Measurements from ENCODE around the gene PPIG.

DNA sequence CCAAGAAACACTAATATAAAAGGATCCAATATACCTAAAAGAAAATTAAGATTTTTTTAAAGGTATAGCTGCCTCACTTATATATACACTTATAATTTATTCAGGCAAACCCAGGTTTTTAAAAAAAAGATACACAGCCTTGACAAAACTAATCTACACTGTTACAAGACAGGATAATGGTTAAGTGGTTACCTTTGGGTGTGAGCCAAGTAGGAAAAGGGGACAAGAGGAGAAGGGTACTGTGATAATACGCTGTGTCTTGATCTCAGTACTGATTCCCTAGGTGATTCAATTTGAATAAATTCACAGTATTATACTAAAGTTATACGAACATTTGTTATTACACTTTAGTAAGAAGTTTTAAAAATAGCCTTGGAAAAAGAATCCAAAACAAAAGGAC lies 44.0 kb upstream of the PPIG start:
- TF ChIP-seq, protein P1, sequence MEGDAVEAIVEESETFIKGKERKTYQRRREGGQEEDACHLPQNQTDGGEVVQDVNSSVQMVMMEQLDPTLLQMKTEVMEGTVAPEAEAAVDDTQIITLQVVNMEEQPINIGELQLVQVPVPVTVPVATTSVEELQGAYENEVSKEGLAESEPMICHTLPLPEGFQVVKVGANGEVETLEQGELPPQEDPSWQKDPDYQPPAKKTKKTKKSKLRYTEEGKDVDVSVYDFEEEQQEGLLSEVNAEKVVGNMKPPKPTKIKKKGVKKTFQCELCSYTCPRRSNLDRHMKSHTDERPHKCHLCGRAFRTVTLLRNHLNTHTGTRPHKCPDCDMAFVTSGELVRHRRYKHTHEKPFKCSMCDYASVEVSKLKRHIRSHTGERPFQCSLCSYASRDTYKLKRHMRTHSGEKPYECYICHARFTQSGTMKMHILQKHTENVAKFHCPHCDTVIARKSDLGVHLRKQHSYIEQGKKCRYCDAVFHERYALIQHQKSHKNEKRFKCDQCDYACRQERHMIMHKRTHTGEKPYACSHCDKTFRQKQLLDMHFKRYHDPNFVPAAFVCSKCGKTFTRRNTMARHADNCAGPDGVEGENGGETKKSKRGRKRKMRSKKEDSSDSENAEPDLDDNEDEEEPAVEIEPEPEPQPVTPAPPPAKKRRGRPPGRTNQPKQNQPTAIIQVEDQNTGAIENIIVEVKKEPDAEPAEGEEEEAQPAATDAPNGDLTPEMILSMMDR (conservative IDR thresholded peaks at IDR 0.05; ENCODE audit: low read depth, low read length) = no peak
- no peak for TF ChIP-seq EZH2phosphoT487 (IDR thresholded peaks at IDR 0.05; ENCODE audit: borderline replicate concordance, low read length)
